Trophoblast cell (in vitro differentiated cells and primary cell): ENCODE results near the gene HHIPL2.
"Not testable (repeated sequence)": the region's sequence is repeated elsewhere in the genome, so short reads cannot be mapped to it uniquely, and the experiment has no call there.

Experiments
- DNase-seq, 2 donors: peaks; one replicate each; pipeline ENCODE4 v3.0.0-alpha.2; 2016
- H2AFZ ChIP-seq: 2 replicates; pipeline ENCODE4 v1.6.1; 2013; ENCODE audit warnings: low read length, moderate library complexity, mild to moderate bottlenecking; ENCODE audit not compliant: insufficient read depth, poor library complexity
- H2AK5ac ChIP-seq: 2 replicates; pipeline ENCODE4 v1.6.1; 2013; ENCODE audit warnings: mild to moderate bottlenecking, low read length
- H2BK120ac ChIP-seq: 2 replicates; pipeline ENCODE4 v1.6.1; 2013; ENCODE audit warnings: low read length, mild to moderate bottlenecking, moderate library complexity; ENCODE audit not compliant: insufficient read depth, poor library complexity
- H2BK12ac ChIP-seq: 2 replicates; pipeline ENCODE4 v1.6.1; 2013; ENCODE audit warnings: mild to moderate bottlenecking, low read length, moderate library complexity
- H2BK5ac ChIP-seq: 2 replicates; pipeline ENCODE4 v1.6.1; 2013; ENCODE audit warnings: low read length, low read depth, moderate library complexity, mild to moderate bottlenecking; ENCODE audit not compliant: poor library complexity
- H3K14ac ChIP-seq: 2 replicates; pipeline ENCODE4 v1.6.1; 2013; ENCODE audit warnings: mild to moderate bottlenecking, low read length
- H3K18ac ChIP-seq: 2 replicates; pipeline ENCODE4 v1.6.1; 2013; ENCODE audit warnings: mild to moderate bottlenecking, low read length
- H3K23ac ChIP-seq: 2 replicates; pipeline ENCODE4 v1.6.1; 2013; ENCODE audit warnings: low read length
- H3K27ac ChIP-seq: 2 replicates; pipeline ENCODE4 v1.5.1; 2013; ENCODE audit warnings: low read depth, mild to moderate bottlenecking, inconsistent platforms, low read length, moderate library complexity
- H3K27me3 ChIP-seq: 2 replicates; pipeline ENCODE4 v1.6.1; 2013; ENCODE audit warnings: inconsistent platforms, mild to moderate bottlenecking, low read length, moderate library complexity; ENCODE audit not compliant: insufficient read depth
- H3K36me3 ChIP-seq, 2 experiments: 1 replicate in 1 of 2; 2 replicates in 1 of 2; pipeline ENCODE4 v1.6.1; 2013; ENCODE audit warnings: low read length in 2 of 2, mild to moderate bottlenecking in 2 of 2, moderate library complexity in 1 of 2; ENCODE audit not compliant: insufficient read depth in 2 of 2, control insufficient read depth in 1 of 2
- H3K4ac ChIP-seq: 2 replicates; pipeline ENCODE4 v1.6.1; 2013; ENCODE audit warnings: low read depth, mild to moderate bottlenecking, low read length, moderate library complexity
- H3K4me1 ChIP-seq, 2 experiments: 1 replicate in 1 of 2; 2 replicates in 1 of 2; pipeline ENCODE4 v1.6.1; 2013; ENCODE audit warnings: low read length in 2 of 2, mild to moderate bottlenecking in 2 of 2, moderate library complexity in 1 of 2; ENCODE audit not compliant: insufficient read depth in 2 of 2, control insufficient read depth in 1 of 2
- H3K4me2 ChIP-seq: 2 replicates; pipeline ENCODE4 v1.6.1; 2013; ENCODE audit warnings: inconsistent platforms, mild to moderate bottlenecking, low read length, moderate library complexity
- H3K4me3 ChIP-seq: 2 replicates; pipeline ENCODE4 v1.5.1; 2013; ENCODE audit warnings: mild to moderate bottlenecking, low read depth, low read length, inconsistent platforms
- H3K79me1 ChIP-seq: one replicate; pipeline ENCODE4 v1.6.1; 2013; ENCODE audit warnings: low read length
- H3K79me2 ChIP-seq: 2 replicates; pipeline ENCODE4 v1.6.1; 2013; ENCODE audit warnings: low read length, mild to moderate bottlenecking; ENCODE audit not compliant: control insufficient read depth, insufficient read depth, poor library complexity
- H3K9ac ChIP-seq: 2 replicates; pipeline ENCODE4 v1.6.1; 2013; ENCODE audit warnings: mild to moderate bottlenecking, low read length
- H3K9me3 ChIP-seq: 2 replicates; pipeline ENCODE4 v1.6.1; 2013; ENCODE audit warnings: low read depth, mild to moderate bottlenecking, control low read depth, inconsistent platforms, low read length; ENCODE audit not compliant: insufficient read depth
- H4K12ac ChIP-seq: 2 replicates; pipeline ENCODE4 v1.6.1; 2013; ENCODE audit warnings: low read depth, mild to moderate bottlenecking, low read length, moderate library complexity
- H4K8ac ChIP-seq: 2 replicates; pipeline ENCODE4 v1.6.1; 2013; ENCODE audit warnings: low read depth, mild to moderate bottlenecking, low read length, moderate library complexity
- H4K91ac ChIP-seq: one replicate; pipeline ENCODE4 v1.6.1; 2013; ENCODE audit warnings: low read depth, mild to moderate bottlenecking, low read length, moderate library complexity
- WGBS: extraction: QIAGEN DNeasy Blood & Tissue Kit; methylation state at CpG from one replicate; pipeline ENCODE4 v1.1.7; 2013; ENCODE audit warnings: missing lambda C conversion rate; ENCODE audit not compliant: insufficient read length, insufficient coverage; ENCODE audit errors: extremely low coverage; 5-methylcytosine and 5-hydroxymethylcytosine counted together

Gene HHIPL2

DNA sequence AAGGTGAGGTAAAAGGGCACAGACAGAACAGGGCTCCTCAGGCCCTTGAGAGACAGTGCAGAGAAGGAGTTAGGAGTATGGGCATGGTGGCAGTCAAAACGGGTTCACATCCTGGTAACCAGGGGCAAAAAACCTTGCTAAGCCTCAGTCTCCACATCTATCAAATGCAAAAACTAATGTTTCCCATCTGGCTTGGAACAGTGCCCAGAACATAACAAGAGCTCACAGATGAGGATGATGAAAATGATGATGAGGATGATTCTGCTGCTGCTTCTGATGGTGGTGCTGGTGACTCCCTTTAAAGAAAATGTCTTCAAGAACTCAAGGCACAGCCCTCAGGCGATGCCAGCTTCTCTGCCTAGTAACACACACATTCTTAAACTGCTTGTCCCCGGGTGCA is 24.1 kb downstream of the HHIPL2 start:
- WGBS: no CpG with 5 or more reads among the region's 3 CpGs
- no peak overlapping the region for H3K14ac ChIP-seq
- no peak overlapping the region for H3K4ac ChIP-seq
- no peak overlapping the region for H2BK5ac ChIP-seq
- no peak overlapping the region for H3K9ac ChIP-seq
- no peak for DNase-seq
- H3K9me3 ChIP-seq: no peaks in the 10 kb centered on the region
- H3K4me3 ChIP-seq: no peak overlapping the region
- no peaks in the 10 kb centered on the region for H3K27me3 ChIP-seq
- H2BK120ac ChIP-seq: no peak overlapping the region
- no peak overlapping the region for H3K18ac ChIP-seq
- no peaks in the 10 kb centered on the region for H3K4me1 ChIP-seq
- H3K79me2 ChIP-seq: no peaks in the 10 kb centered on the region
- H3K23ac ChIP-seq: no peak overlapping the region
- no peak overlapping the region for H2AFZ ChIP-seq
- no peak overlapping the region for H3K4me2 ChIP-seq
- H3K27ac ChIP-seq: no peak overlapping the region
- no peak overlapping the region for H2BK12ac ChIP-seq
- H2AK5ac ChIP-seq: no peak overlapping the region
- no peak overlapping the region for H4K8ac ChIP-seq
- no peaks in the 10 kb centered on the region for H3K79me1 ChIP-seq
- H3K36me3 ChIP-seq: no peaks in the 10 kb centered on the region
- H4K12ac ChIP-seq: no peak overlapping the region
- H4K91ac ChIP-seq: no peak overlapping the region

GRCh38 chr1:222522105-222522915 is 25.6 kb downstream of the HHIPL2 start:
- no peak overlapping the region for H2BK120ac ChIP-seq
- no peaks in the 10 kb centered on the region for H3K79me2 ChIP-seq
- H3K4me1 ChIP-seq: no peaks in the 10 kb centered on the region
- H3K14ac ChIP-seq: no peak overlapping the region
- no peak overlapping the region for H2AK5ac ChIP-seq
- H3K9me3 ChIP-seq: no peaks in the 10 kb centered on the region
- H2BK5ac ChIP-seq: no peak overlapping the region
- H2BK12ac ChIP-seq: no peak overlapping the region
- no peak overlapping the region for H3K27ac ChIP-seq
- no peak overlapping the region for H3K4me2 ChIP-seq
- no peak overlapping the region for H4K91ac ChIP-seq
- no peak overlapping the region for H4K12ac ChIP-seq
- H3K4me3 ChIP-seq: no peak overlapping the region
- no peak overlapping the region for H2AFZ ChIP-seq
- no peak overlapping the region for H3K23ac ChIP-seq
- no peak overlapping the region for H3K18ac ChIP-seq
- no peak overlapping the region for H4K8ac ChIP-seq
- no peak for DNase-seq
- H3K36me3 ChIP-seq: no peaks in the 10 kb centered on the region
- WGBS: no CpG with 5 or more reads among the region's 8 CpGs
- H3K27me3 ChIP-seq: no peaks in the 10 kb centered on the region
- H3K79me1 ChIP-seq: no peaks in the 10 kb centered on the region
- no peak overlapping the region for H3K9ac ChIP-seq
- H3K4ac ChIP-seq: no peak overlapping the region

- H2BK5ac ChIP-seq: no peak overlapping the region
- no peak overlapping the region for H3K23ac ChIP-seq
- no peaks in the 10 kb centered on the region for H3K79me2 ChIP-seq
- no peak overlapping the region for H3K18ac ChIP-seq
- H3K9me3 ChIP-seq: no peaks in the 10 kb centered on the region
- H3K27me3 ChIP-seq: no peaks in the 10 kb centered on the region
- no peak overlapping the region for H2BK12ac ChIP-seq
- H3K36me3 ChIP-seq: no peaks in the 10 kb centered on the region
- no peak overlapping the region for H2BK120ac ChIP-seq
- no peak overlapping the region for H3K27ac ChIP-seq
- no peak overlapping the region for H3K4me3 ChIP-seq
- H3K4me2 ChIP-seq: no peak overlapping the region
- H4K91ac ChIP-seq: no peak overlapping the region
- H3K9ac ChIP-seq: no peak overlapping the region
- no peak overlapping the region for H2AFZ ChIP-seq
- no peak overlapping the region for H4K12ac ChIP-seq
- no peaks in the 10 kb centered on the region for H3K79me1 ChIP-seq
- H3K4me1 ChIP-seq: no peaks in the 10 kb centered on the region
- H3K4ac ChIP-seq: no peak overlapping the region
- no peak overlapping the region for H3K14ac ChIP-seq
- DNase-seq: peak in 1 of 2 donors; percentile 29
- no peak overlapping the region for H4K8ac ChIP-seq
- no peak overlapping the region for H2AK5ac ChIP-seq
- no CpG with 5 or more reads among the region's 7 CpGs for WGBS
Observed at GRCh38 chr1:222521299-222522104, 26.4 kb downstream of the HHIPL2 start.

DNA sequence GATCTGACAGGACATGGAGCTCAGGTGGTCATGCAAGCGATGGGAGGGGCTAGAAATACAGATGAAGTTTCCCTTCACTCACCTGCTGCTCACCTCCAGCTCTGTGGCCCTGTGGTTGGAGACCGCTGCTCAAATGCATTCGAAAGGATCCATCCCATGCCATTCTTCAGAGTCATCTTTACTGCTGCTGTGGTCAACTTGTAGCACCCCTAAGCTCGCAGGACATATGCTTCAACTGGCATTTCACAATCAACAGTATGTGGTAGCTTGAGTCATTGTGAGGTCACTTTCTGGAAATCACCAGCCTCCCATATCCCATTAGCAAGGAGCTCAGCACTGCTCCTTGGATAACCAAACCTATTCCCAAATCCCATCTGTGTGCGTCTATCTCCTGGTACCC is 58.4 kb downstream of the HHIPL2 start:
- H3K4ac ChIP-seq, H3K9me3 ChIP-seq, H3K23ac ChIP-seq, H2BK120ac ChIP-seq, H3K14ac ChIP-seq, H3K36me3 ChIP-seq, H4K12ac ChIP-seq, H3K9ac ChIP-seq, H3K18ac ChIP-seq, H3K4me2 ChIP-seq, H4K91ac ChIP-seq, H3K79me2 ChIP-seq, H3K27ac ChIP-seq, H4K8ac ChIP-seq, H2AK5ac ChIP-seq, DNase-seq, H3K4me3 ChIP-seq, H2AFZ ChIP-seq, H3K4me1 ChIP-seq, H3K79me1 ChIP-seq, H3K27me3 ChIP-seq, H2BK5ac ChIP-seq, H2BK12ac ChIP-seq: not testable (repeated sequence)
- no CpG with 5 or more reads among the region's 5 CpGs for WGBS
